ENCODE results near the gene CAMSAP1.

The CAMSAP1 gene

DNA sequence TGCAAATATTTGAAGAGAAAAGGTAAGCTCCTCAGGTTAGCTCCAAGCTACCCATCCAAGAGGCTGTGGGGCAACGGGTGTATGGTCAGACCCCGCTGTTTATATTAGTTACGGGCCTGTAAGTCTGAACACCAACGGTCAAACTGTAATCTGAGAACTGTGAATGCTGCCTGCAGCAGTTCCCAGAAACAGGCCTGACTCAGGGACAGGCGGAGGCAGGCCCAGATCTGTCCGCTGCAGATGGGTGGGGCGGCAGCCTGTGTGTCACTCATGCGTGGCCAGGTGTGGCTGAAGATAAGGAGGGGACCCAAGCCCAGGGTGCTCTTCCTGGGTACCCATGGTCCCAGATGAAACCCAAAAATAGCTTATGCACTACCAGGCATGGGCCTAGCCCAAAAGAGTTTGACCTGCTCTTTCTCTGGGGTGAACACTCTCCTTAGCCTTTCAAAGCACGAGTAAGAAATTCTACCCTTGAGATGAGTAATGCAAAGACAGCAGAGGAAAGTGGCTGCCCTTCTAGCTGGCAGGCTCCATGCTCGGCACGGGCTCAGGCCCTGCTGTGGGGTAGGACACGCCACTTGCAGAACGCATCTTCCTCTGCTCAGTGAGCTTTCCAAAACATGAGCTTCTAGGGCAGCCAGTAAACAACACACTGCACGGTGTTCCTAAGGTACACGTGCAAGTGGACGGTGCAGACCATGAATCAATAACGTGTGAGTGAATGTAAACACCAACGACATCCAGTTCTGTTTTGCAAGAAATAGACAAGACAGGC, 44.7 kb upstream of the CAMSAP1 start (continued):
- TF ChIP-seq ZNF48 (tag by site-specific recombination; IDR thresholded peaks at IDR 0.05) (no peak), ZNF792 (tag by site-specific recombination; IDR thresholded peaks at IDR 0.05) (no peak), KLF16 (tag by site-specific recombination; IDR thresholded peaks at IDR 0.05) (no peak), ZNF114 (tag by site-specific recombination; IDR thresholded peaks at IDR 0.05) (no peak), MZF1 (tag by site-specific recombination; IDR thresholded peaks at IDR 0.05; ENCODE audit: borderline replicate concordance) (no peak), ZNF530 (tag by site-specific recombination; IDR thresholded peaks at IDR 0.05; ENCODE audit: low read depth) (no peak), SCRT1 (tag by site-specific recombination; IDR thresholded peaks at IDR 0.05; ENCODE audit: borderline replicate concordance) (no peak), ZNF560 (tag by site-specific recombination; IDR thresholded peaks at IDR 0.05; ENCODE audit: borderline replicate concordance) (no peak), YY1 (tag by site-specific recombination; IDR thresholded peaks at IDR 0.05) (no peak), ZNF37A (tag by site-specific recombination; IDR thresholded peaks at IDR 0.05) (no peak), ZNF571 (tag by site-specific recombination; IDR thresholded peaks at IDR 0.05) (no peak), ZEB2 (tag by site-specific recombination; IDR thresholded peaks at IDR 0.05) (0 out of 2 replicates have a peak, but pooled peaks have one; percentile 34), KLF9 (tag by site-specific recombination; IDR thresholded peaks at IDR 0.05; ENCODE audit: low read depth) (0 out of 2 replicates have a peak, but pooled peaks have one; percentile 29), ZNF10 (tag by site-specific recombination; IDR thresholded peaks at IDR 0.05) (no peak), MEIS1 (CRISPR knock-in tag; IDR thresholded peaks at IDR 0.05; ENCODE audit: borderline replicate concordance) (no peak), ZSCAN30 (tag by site-specific recombination; IDR thresholded peaks at IDR 0.05) (0 out of 2 replicates have a peak, but pooled peaks have one; percentile 23), ZNF473 (tag by site-specific recombination; IDR thresholded peaks at IDR 0.05) (no peak), ZNF23 (tag by site-specific recombination; IDR thresholded peaks at IDR 0.05; ENCODE audit: borderline replicate concordance) (no peak)
- TF ChIP-seq, protein P1, sequence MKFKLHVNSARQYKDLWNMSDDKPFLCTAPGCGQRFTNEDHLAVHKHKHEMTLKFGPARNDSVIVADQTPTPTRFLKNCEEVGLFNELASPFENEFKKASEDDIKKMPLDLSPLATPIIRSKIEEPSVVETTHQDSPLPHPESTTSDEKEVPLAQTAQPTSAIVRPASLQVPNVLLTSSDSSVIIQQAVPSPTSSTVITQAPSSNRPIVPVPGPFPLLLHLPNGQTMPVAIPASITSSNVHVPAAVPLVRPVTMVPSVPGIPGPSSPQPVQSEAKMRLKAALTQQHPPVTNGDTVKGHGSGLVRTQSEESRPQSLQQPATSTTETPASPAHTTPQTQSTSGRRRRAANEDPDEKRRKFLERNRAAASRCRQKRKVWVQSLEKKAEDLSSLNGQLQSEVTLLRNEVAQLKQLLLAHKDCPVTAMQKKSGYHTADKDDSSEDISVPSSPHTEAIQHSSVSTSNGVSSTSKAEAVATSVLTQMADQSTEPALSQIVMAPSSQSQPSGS (tag by site-specific recombination; IDR thresholded peaks at IDR 0.05; ENCODE audit: low read depth): no peak
- TF ChIP-seq, protein P2, sequence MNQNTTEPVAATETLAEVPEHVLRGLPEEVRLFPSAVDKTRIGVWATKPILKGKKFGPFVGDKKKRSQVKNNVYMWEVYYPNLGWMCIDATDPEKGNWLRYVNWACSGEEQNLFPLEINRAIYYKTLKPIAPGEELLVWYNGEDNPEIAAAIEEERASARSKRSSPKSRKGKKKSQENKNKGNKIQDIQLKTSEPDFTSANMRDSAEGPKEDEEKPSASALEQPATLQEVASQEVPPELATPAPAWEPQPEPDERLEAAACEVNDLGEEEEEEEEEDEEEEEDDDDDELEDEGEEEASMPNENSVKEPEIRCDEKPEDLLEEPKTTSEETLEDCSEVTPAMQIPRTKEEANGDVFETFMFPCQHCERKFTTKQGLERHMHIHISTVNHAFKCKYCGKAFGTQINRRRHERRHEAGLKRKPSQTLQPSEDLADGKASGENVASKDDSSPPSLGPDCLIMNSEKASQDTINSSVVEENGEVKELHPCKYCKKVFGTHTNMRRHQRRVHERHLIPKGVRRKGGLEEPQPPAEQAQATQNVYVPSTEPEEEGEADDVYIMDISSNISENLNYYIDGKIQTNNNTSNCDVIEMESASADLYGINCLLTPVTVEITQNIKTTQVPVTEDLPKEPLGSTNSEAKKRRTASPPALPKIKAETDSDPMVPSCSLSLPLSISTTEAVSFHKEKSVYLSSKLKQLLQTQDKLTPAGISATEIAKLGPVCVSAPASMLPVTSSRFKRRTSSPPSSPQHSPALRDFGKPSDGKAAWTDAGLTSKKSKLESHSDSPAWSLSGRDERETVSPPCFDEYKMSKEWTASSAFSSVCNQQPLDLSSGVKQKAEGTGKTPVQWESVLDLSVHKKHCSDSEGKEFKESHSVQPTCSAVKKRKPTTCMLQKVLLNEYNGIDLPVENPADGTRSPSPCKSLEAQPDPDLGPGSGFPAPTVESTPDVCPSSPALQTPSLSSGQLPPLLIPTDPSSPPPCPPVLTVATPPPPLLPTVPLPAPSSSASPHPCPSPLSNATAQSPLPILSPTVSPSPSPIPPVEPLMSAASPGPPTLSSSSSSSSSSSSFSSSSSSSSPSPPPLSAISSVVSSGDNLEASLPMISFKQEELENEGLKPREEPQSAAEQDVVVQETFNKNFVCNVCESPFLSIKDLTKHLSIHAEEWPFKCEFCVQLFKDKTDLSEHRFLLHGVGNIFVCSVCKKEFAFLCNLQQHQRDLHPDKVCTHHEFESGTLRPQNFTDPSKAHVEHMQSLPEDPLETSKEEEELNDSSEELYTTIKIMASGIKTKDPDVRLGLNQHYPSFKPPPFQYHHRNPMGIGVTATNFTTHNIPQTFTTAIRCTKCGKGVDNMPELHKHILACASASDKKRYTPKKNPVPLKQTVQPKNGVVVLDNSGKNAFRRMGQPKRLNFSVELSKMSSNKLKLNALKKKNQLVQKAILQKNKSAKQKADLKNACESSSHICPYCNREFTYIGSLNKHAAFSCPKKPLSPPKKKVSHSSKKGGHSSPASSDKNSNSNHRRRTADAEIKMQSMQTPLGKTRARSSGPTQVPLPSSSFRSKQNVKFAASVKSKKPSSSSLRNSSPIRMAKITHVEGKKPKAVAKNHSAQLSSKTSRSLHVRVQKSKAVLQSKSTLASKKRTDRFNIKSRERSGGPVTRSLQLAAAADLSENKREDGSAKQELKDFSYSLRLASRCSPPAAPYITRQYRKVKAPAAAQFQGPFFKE (tag by site-specific recombination; IDR thresholded peaks at IDR 0.05; ENCODE audit: borderline replicate concordance): no peak
- TF ChIP-seq, protein P3, sequence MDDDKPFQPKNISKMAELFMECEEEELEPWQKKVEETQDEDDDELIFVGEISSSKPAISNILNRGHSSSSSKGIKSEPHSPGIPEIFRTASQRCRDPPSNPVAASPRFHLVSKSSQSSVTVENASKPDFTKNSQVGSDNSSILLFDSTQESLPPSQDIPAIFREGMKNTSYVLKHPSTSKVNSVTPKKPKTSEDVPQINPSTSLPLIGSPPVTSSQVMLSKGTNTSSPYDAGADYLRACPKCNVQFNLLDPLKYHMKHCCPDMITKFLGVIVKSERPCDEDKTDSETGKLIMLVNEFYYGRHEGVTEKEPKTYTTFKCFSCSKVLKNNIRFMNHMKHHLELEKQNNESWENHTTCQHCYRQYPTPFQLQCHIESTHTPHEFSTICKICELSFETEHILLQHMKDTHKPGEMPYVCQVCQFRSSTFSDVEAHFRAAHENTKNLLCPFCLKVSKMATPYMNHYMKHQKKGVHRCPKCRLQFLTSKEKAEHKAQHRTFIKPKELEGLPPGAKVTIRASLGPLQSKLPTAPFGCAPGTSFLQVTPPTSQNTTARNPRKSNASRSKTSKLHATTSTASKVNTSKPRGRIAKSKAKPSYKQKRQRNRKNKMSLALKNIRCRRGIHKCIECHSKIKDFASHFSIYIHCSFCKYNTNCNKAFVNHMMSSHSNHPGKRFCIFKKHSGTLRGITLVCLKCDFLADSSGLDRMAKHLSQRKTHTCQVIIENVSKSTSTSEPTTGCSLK (tag by site-specific recombination; IDR thresholded peaks at IDR 0.05): no peak
- TF ChIP-seq, protein P4, sequence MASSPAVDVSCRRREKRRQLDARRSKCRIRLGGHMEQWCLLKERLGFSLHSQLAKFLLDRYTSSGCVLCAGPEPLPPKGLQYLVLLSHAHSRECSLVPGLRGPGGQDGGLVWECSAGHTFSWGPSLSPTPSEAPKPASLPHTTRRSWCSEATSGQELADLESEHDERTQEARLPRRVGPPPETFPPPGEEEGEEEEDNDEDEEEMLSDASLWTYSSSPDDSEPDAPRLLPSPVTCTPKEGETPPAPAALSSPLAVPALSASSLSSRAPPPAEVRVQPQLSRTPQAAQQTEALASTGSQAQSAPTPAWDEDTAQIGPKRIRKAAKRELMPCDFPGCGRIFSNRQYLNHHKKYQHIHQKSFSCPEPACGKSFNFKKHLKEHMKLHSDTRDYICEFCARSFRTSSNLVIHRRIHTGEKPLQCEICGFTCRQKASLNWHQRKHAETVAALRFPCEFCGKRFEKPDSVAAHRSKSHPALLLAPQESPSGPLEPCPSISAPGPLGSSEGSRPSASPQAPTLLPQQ (tag by site-specific recombination; IDR thresholded peaks at IDR 0.05): no peak
- TF ChIP-seq, protein P5, sequence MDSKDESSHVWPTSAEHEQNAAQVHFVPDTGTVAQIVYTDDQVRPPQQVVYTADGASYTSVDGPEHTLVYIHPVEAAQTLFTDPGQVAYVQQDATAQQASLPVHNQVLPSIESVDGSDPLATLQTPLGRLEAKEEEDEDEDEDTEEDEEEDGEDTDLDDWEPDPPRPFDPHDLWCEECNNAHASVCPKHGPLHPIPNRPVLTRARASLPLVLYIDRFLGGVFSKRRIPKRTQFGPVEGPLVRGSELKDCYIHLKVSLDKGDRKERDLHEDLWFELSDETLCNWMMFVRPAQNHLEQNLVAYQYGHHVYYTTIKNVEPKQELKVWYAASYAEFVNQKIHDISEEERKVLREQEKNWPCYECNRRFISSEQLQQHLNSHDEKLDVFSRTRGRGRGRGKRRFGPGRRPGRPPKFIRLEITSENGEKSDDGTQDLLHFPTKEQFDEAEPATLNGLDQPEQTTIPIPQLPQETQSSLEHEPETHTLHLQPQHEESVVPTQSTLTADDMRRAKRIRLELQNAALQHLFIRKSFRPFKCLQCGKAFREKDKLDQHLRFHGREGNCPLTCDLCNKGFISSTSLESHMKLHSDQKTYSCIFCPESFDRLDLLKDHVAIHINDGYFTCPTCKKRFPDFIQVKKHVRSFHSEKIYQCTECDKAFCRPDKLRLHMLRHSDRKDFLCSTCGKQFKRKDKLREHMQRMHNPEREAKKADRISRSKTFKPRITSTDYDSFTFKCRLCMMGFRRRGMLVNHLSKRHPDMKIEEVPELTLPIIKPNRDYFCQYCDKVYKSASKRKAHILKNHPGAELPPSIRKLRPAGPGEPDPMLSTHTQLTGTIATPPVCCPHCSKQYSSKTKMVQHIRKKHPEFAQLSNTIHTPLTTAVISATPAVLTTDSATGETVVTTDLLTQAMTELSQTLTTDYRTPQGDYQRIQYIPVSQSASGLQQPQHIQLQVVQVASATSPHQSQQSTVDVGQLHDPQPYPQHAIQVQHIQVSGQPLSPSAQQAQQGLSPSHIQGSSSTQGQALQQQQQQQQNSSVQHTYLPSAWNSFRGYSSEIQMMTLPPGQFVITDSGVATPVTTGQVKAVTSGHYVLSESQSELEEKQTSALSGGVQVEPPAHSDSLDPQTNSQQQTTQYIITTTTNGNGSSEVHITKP (tag by site-specific recombination; IDR thresholded peaks at IDR 0.05): no peak; the same call in 1 of the 2 replicates
- TF ChIP-seq, protein P6, sequence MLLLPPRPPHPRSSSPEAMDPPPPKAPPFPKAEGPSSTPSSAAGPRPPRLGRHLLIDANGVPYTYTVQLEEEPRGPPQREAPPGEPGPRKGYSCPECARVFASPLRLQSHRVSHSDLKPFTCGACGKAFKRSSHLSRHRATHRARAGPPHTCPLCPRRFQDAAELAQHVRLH (tag by site-specific recombination; IDR thresholded peaks at IDR 0.05): no peak
